GM10248 (cell line): Measurements from ENCODE around the gene MYLK4.

Experiments
- CTCF ChIA-PET: fragments of 300-600 bp; sonication (Branson Sonifier 250); formaldehyde crosslinking; extraction: SDS; loops from one replicate; lab custom pipeline; 2021; ENCODE audit warnings: antibody characterized with exemption; lab: Yijun Ruan, JAX
- POLR2A ChIA-PET: fragments of 350-650 bp; sonication (Branson Sonifier 250); formaldehyde crosslinking; extraction: SDS; loops from one replicate; lab custom pipeline; 2020; ENCODE audit warnings: antibody characterized with exemption; lab: Yijun Ruan, JAX
- DNase-seq: peaks from one replicate; pipeline ENCODE4 v3.0.0; 2012; ENCODE audit errors: extremely low spot score
- CTCF ChIP-seq: IDR thresholded peaks from 2 replicates; pipeline ENCODE4 v1.5.1; 2012; ENCODE audit warnings: mild to moderate bottlenecking, low read depth; ENCODE audit errors: extremely low read depth, missing control alignments, control extremely low read depth

Gene MYLK4

GRCh38 chr6:2751871-2752270, 1.1 kb upstream of the MYLK4 start:
- TF ChIP-seq CTCF, result no peak
- CTCF ChIA-PET, result interaction anchor here (1.8 to 9.9 kb wide), 5 partner anchors 10 to 1159 kb away, joined by 4 to 127 read pairs (median 14); partner anchors contain the start of gene WRNIP1
- no peak for DNase-seq
- POLR2A ChIA-PET, result no interaction called here

GRCh38 chr6:2749969-2750600, 637 bp downstream of the MYLK4 start:
- CTCF ChIA-PET, result interaction anchor here (0.8 to 9.9 kb wide), 27 partner anchors 11 to 1157 kb away, joined by 3 to 127 read pairs (median 6); partner anchors contain the start of gene WRNIP1
- POLR2A ChIA-PET, result no interaction called here
- peak; percentile 51 for DNase-seq
- peak; percentile 61 for TF ChIP-seq CTCF

- TF ChIP-seq CTCF, result no peak
- DNase-seq, result no peak
- CTCF ChIA-PET, result interaction anchor here (2.6 to 9.9 kb wide), 5 partner anchors 10 to 1151 kb away, joined by 9 to 127 read pairs (median 30); partner anchors contain the start of gene WRNIP1
- POLR2A ChIA-PET, result no interaction called here
These were observed 2.5 kb downstream of the MYLK4 start for GRCh38 chr6:2748183-2748582.

- ChIA-PET POLR2A (no interaction called here), CTCF (interaction anchor here (1.3 to 9.9 kb wide), 3 partner anchors 8 to 15 kb away, joined by 3 to 127 read pairs (median 108); partner anchors contain the start of gene WRNIP1)
- no peak for DNase-seq
- no peak for TF ChIP-seq CTCF
These were observed 4.1 kb downstream of the MYLK4 start for GRCh38 chr6:2746557-2747061.

- no peak for TF ChIP-seq CTCF
- CTCF ChIA-PET, result interaction anchor here (9.9 kb wide), 1 partner anchor 16 kb away, joined by 127 read pairs; the partner anchor contains the start of gene WRNIP1
- no peak for DNase-seq
- POLR2A ChIA-PET, result no interaction called here
These were observed 5.5 kb downstream of the MYLK4 start for GRCh38 chr6:2745246-2745645.

- ChIA-PET POLR2A (no interaction called here), CTCF (interaction anchor here (9.9 kb wide), 1 partner anchor 17 kb away, joined by 127 read pairs; the partner anchor contains the start of gene WRNIP1)
- no peak for TF ChIP-seq CTCF
- no peak for DNase-seq
These were observed 5.9 kb downstream of the MYLK4 start for GRCh38 chr6:2744778-2745177.
